Measurements from ENCODE around the gene NAA25. TPM values are rescaled to one million over a fixed set of nuclear protein-coding genes. Genes with fewer than 3 reads are reported as not detected.

The NAA25 gene
- total RNA-seq: 10.5 and 28.1 TPM in 2 replicates

DNA sequence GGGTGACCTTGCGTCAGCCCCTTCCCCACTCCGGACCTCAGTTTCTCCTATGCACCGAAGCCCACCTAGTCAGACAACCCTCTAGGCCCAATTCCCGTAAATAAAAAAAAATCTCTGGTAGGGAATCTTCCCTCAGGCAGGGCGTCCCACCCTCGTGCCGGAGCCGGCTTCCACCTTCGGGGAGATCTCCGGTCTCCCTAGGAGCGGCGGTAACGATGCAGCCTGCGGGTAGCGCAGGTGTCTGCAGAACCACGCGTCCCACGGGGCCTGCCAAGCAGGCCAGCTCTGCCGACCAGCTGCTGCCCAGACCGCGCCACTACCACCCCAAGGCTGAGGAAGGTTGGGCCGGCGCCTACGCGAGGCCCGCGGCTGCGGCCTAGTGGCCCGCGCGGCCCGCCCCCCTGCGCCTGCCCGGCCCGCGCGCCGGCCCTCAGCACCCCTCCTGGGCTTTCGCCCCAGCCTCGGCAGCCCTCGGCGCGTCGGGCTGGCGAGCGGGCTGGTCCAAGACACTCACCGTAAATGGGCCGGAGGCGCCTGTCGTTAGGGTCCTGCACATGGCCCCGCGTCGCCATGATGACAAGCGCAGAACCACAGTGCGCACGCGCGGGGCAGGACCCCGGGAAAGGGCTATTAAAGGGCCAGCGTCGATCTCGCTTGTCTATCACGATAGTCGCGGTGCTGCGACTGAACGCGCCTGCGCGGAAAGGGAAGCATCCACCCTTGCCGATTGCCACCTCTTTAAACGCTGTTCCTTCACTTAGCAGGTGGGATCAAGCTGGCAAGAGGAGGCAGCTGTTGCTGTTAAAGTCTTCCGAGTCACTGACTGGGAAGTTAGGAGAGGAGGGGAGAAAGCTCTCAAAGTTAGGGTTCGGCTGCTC is at the start of gene NAA25:
TSS of gene NAA25 (minus strand) at position 582 of the 878 bp plus-strand sequence. CDS start at position 572, 10 bp downstream.

GRCh38 chr12:112125250-112125999 is 16.8 kb upstream of the NAA25 start, which contains the start of gene TRAFD1:
TSS of gene TRAFD1 (plus strand) at chr12:112125560. CDS start at chr12:112130523, 4,963 bp downstream.

DNA sequence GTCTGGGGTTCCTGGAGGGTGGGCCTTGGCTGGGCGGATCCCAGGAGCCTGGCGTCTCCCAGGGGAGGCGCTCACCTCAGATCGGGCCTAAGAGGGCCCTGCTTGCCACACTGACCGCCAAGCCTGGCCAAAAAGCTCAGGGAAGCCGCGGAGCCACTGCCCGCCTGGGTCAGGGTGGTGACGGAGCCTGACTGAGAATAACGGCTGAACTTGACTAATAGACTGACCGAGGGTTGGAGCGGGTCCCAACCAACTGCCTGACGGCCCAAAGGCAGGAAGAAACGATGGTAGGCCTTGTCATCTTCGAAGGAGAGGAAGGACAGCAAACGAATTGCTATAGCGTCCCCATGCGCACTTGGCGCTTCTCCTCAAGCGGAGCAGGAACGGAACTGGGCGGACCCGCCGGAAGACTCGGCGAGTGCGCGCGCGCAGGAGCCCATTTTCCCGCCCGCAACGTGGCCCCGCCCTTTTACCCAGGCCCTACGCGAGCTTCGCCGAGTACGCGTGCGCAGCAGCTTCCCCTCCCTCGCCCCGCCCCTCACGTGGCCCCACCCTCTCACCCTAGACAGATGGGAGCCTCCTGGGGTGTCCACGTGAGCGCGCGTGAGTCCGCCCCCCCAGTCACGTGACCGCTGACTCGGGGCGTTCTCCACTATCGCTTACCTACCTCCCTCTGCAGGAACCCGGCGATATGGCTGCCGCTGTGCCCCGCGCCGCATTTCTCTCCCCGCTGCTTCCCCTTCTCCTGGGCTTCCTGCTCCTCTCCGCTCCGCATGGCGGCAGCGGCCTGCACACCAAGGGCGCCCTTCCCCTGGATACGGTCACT is 95.6 kb downstream of the NAA25 start, which contains the start of the genes ERP29 and TMEM116:
TSS of gene ERP29 (plus strand) at position 652 of the 826 bp plus-strand sequence. CDS start at position 692, 40 bp downstream.
TSS of gene TMEM116 (minus strand) at position 391 of the 826 bp plus-strand sequence. CDS start 7,895 bp downstream, outside the sequence.

Other genes starting within 250 kb of the NAA25 start
- 2.1 and 3.5 TPM in 2 replicates for gene TMEM116, start 95.6 kb downstream of the NAA25 start, total RNA-seq
- gene ERP29, start 95.4 kb downstream of the NAA25 start, total RNA-seq: 76.7 and 92.9 TPM in 2 replicates
- gene TRAFD1, start 16.8 kb upstream of the NAA25 start, total RNA-seq: 19.6 and 44.4 TPM in 2 replicates